ENCODE data around the gene C2orf66. TPM values are rescaled to one million over a fixed set of nuclear protein-coding genes. Genes with fewer than 3 reads are reported as not detected.

C2orf66 gene
- 0.08 TPM for polyA plus RNA-seq (2013, experiment 1 of 2)
- 0.04 TPM for polyA plus RNA-seq (2013, experiment 2 of 2)

DNA sequence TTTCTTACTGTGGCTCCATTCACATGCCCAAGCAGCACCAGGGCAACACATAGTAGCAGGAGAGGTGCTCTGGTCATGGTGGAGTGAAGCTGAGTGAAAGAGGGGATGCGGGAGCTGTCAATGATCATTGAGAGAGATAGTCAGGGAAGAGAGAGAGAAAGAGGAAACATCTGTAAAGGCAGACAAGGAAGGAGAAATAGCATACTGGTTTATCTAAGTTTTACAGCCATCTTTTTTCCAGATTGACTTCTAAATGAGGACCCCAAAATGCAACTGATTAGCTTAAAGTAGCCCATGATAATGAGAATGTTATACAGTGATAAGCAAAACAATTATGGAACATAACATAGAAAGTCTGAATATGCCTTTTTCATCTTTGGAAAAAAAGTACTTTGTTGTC, at the start of gene C2orf66:
C2orf66 (minus strand) TSS at position 96 of the 400 bp plus-strand sequence; CDS start at position 77, 19 bp downstream.
- H2BK15ac ChIP-seq (ENCODE audit: low read length): no peak within 1 kb of the TSS
- no peak within 1 kb of the TSS for H3K4me3 ChIP-seq (ENCODE audit: low read length in 2 of 2)
- H3K18ac ChIP-seq (ENCODE audit: low read length): no peak within 1 kb of the TSS
- no peaks in the 10 kb centered on the region for H3K27me3 ChIP-seq (ENCODE audit: control insufficient read depth in 3 of 3, insufficient read depth in 3 of 3, low read depth in 1 of 3, low read length in 3 of 3)
- H3K9me3 ChIP-seq (replicated peaks in 1 of 2; ENCODE audit: control insufficient read depth in 2 of 2, insufficient read depth in 1 of 2, low read depth in 1 of 2, low read length in 2 of 2): no peaks in the 10 kb centered on the region
- no peak within 1 kb of the TSS for H2AK5ac ChIP-seq (ENCODE audit: low read depth, low read length)
- H3K36me3 ChIP-seq (replicated peaks in 1 of 2; ENCODE audit: control insufficient read depth in 2 of 2, insufficient read depth in 2 of 2, low read length in 2 of 2): no peaks in the 10 kb centered on the region
- H3K9ac ChIP-seq (ENCODE audit: low read depth, low read length, poor library complexity): no peak within 1 kb of the TSS
- H3K79me1 ChIP-seq (ENCODE audit: low read depth, low read length): no peaks in the 10 kb centered on the region
- H4K91ac ChIP-seq (ENCODE audit: low read depth, low read length, poor library complexity): no peak within 1 kb of the TSS
- H4K8ac ChIP-seq (ENCODE audit: low read depth, low read length): no peak within 1 kb of the TSS
- H3K4me2 ChIP-seq (ENCODE audit: insufficient read depth, low read length, poor library complexity, severe bottlenecking): no peak within 1 kb of the TSS
- no peak within 1 kb of the TSS for H3K27ac ChIP-seq (replicated peaks; ENCODE audit: low read length)
- no peak within 1 kb of the TSS for H2BK120ac ChIP-seq (ENCODE audit: low read depth, low read length)
- H3K4ac ChIP-seq (ENCODE audit: low read length): no peak within 1 kb of the TSS
- DNase-seq (ENCODE audit: low spot score): no peak
- H3K23ac ChIP-seq (ENCODE audit: low read depth, low read length, poor library complexity): no peak within 1 kb of the TSS
- H3K14ac ChIP-seq (ENCODE audit: low read length): no peak within 1 kb of the TSS
- no CpG with 5 or more reads among the region's 1 CpG for WGBS, 2 donors (ENCODE audit: extremely low coverage in 2 of 2, insufficient read length in 2 of 2, insufficient replicate concordance in 1 of 2)
- no peak within 1 kb of the TSS for H2BK5ac ChIP-seq (ENCODE audit: low read length)
- no peaks in the 10 kb centered on the region for H3K4me1 ChIP-seq (ENCODE audit: control insufficient read depth in 2 of 2, insufficient read depth in 1 of 2, low read depth in 1 of 2, low read length in 2 of 2)
- H2AFZ ChIP-seq (ENCODE audit: low read length): peak within 1 kb of the TSS; percentile 76
- no peak within 1 kb of the TSS for H2BK12ac ChIP-seq (ENCODE audit: low read length)

DNA sequence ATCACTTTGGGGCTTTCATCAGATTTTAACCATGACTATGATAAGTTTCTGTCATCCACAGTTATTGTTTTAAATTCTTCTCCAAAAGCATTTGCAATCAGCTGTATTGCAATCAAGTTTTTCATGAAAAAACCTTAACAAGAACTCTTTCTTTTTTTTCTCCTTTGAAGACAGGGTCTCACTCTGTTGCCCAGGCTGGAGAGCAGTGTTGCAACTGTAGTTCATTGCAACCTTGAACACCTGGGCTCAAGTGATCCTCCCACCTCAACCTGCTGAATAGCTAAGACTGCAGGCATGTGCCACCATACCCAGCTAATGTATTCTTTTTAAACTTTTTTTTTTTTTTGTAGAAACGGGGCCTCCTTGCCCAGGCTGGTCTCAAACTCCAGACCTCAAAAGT, 45.5 kb upstream of the C2orf66 start:
- no peak overlapping the region for H3K4ac ChIP-seq (ENCODE audit: low read length)
- no peak overlapping the region for H2BK15ac ChIP-seq (ENCODE audit: low read length)

DNA sequence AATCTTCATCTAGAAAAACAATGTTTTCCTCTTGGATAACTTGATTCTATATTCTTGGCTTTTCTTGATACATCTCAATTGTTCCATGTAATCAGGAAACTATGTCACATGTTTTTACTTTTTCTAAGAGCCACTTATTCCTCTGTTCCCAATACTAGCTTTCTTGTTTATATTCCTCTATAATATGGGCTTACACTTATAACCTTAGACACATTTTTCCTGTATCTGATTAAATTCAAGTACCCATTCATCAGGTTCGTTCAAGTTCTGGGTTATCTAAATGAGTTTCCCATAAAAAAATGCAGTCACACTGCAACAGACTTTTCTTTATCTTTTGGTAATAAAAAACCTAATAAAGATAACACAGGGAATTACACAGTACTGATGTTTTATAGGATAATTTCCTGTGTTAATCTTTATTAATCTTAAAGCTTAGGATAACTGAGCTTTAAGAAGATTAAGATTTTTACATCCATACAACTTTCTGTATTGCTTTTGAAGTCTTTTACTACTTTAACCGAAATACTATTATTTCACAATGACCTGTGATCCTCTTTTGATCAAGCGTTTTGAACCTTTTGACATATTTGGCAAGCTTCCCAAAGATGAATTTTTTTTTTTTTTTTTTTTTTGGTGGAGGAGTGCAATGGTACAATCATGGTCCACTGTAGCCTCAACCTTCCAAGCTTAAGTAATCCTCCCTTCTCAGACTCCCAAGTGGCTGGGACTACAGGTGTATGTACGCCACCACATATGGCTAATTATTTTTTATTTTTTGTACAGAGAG, 44.3 kb upstream of the C2orf66 start:
- Histone ChIP-seq H3K4me2 (ENCODE audit: insufficient read depth, low read length, poor library complexity, severe bottlenecking) (no peak overlapping the region), H3K4ac (ENCODE audit: low read length) (no peak overlapping the region), H3K27me3 (ENCODE audit: control insufficient read depth in 3 of 3, insufficient read depth in 3 of 3, low read depth in 1 of 3, low read length in 3 of 3) (no peaks in the 10 kb centered on the region), H3K23ac (ENCODE audit: low read depth, low read length, poor library complexity) (no peak overlapping the region), H3K9ac (ENCODE audit: low read depth, low read length, poor library complexity) (no peak overlapping the region), H2BK5ac (ENCODE audit: low read length) (no peak overlapping the region), H3K9me3 (replicated peaks in 1 of 2; ENCODE audit: control insufficient read depth in 2 of 2, insufficient read depth in 1 of 2, low read depth in 1 of 2, low read length in 2 of 2) (peaks cover 0 to 2% of the 10 kb centered on the region in 2 donors), H3K14ac (ENCODE audit: low read length) (no peak overlapping the region), H3K4me1 (ENCODE audit: control insufficient read depth in 2 of 2, insufficient read depth in 1 of 2, low read depth in 1 of 2, low read length in 2 of 2) (no peaks in the 10 kb centered on the region), H2AFZ (ENCODE audit: low read length) (no peak overlapping the region), H3K4me3 (ENCODE audit: low read length in 2 of 2) (no peak overlapping the region), H3K79me1 (ENCODE audit: low read depth, low read length) (no peaks in the 10 kb centered on the region), H3K18ac (ENCODE audit: low read length) (no peak overlapping the region), H2BK12ac (ENCODE audit: low read length) (no peak overlapping the region), H4K91ac (ENCODE audit: low read depth, low read length, poor library complexity) (no peak overlapping the region), H2BK120ac (ENCODE audit: low read depth, low read length) (no peak overlapping the region), H3K36me3 (replicated peaks in 1 of 2; ENCODE audit: control insufficient read depth in 2 of 2, insufficient read depth in 2 of 2, low read length in 2 of 2) (peaks cover 3 to 88% of the 10 kb centered on the region in 2 donors), H3K27ac (replicated peaks; ENCODE audit: low read length) (no peak overlapping the region), H2BK15ac (ENCODE audit: low read length) (no peak overlapping the region), H2AK5ac (ENCODE audit: low read depth, low read length) (no peak overlapping the region), H4K8ac (ENCODE audit: low read depth, low read length) (no peak overlapping the region)
- DNase-seq (ENCODE audit: low spot score): no peak
- no CpG with 5 or more reads among the region's 4 CpGs for WGBS, 2 donors (ENCODE audit: extremely low coverage in 2 of 2, insufficient read length in 2 of 2, insufficient replicate concordance in 1 of 2)

More for the DNA sequence above, 45.5 kb upstream of the C2orf66 start:
- H3K27ac ChIP-seq (replicated peaks; ENCODE audit: low read length): no peak overlapping the region
- H3K18ac ChIP-seq (ENCODE audit: low read length): no peak overlapping the region
- H3K9ac ChIP-seq (ENCODE audit: low read depth, low read length, poor library complexity): no peak overlapping the region
- H2BK12ac ChIP-seq (ENCODE audit: low read length): no peak overlapping the region
- H3K4me2 ChIP-seq (ENCODE audit: insufficient read depth, low read length, poor library complexity, severe bottlenecking): no peak overlapping the region
- no peaks in the 10 kb centered on the region for H3K79me1 ChIP-seq (ENCODE audit: low read depth, low read length)
- no peaks in the 10 kb centered on the region for H3K4me1 ChIP-seq (ENCODE audit: control insufficient read depth in 2 of 2, insufficient read depth in 1 of 2, low read depth in 1 of 2, low read length in 2 of 2)
- H4K8ac ChIP-seq (ENCODE audit: low read depth, low read length): no peak overlapping the region
- H4K91ac ChIP-seq (ENCODE audit: low read depth, low read length, poor library complexity): no peak overlapping the region
- no peak overlapping the region for H3K23ac ChIP-seq (ENCODE audit: low read depth, low read length, poor library complexity)
- WGBS, 2 donors (ENCODE audit: extremely low coverage in 2 of 2, insufficient read length in 2 of 2, insufficient replicate concordance in 1 of 2): no CpG with 5 or more reads among the region's 1 CpG
- DNase-seq (ENCODE audit: low spot score): no peak
- no peak overlapping the region for H3K4me3 ChIP-seq (ENCODE audit: low read length in 2 of 2)
- no peak overlapping the region for H2AK5ac ChIP-seq (ENCODE audit: low read depth, low read length)
- H3K9me3 ChIP-seq (replicated peaks in 1 of 2; ENCODE audit: control insufficient read depth in 2 of 2, insufficient read depth in 1 of 2, low read depth in 1 of 2, low read length in 2 of 2): peaks cover 0 to 13% of the 10 kb centered on the region in 2 donors
- H2AFZ ChIP-seq (ENCODE audit: low read length): no peak overlapping the region
- no peak overlapping the region for H2BK120ac ChIP-seq (ENCODE audit: low read depth, low read length)
- H3K36me3 ChIP-seq (replicated peaks in 1 of 2; ENCODE audit: control insufficient read depth in 2 of 2, insufficient read depth in 2 of 2, low read length in 2 of 2): peaks cover 3 to 88% of the 10 kb centered on the region in 2 donors
- H3K14ac ChIP-seq (ENCODE audit: low read length): no peak overlapping the region
- no peak overlapping the region for H2BK5ac ChIP-seq (ENCODE audit: low read length)
- H3K27me3 ChIP-seq (ENCODE audit: control insufficient read depth in 3 of 3, insufficient read depth in 3 of 3, low read depth in 1 of 3, low read length in 3 of 3): no peaks in the 10 kb centered on the region

DNA sequence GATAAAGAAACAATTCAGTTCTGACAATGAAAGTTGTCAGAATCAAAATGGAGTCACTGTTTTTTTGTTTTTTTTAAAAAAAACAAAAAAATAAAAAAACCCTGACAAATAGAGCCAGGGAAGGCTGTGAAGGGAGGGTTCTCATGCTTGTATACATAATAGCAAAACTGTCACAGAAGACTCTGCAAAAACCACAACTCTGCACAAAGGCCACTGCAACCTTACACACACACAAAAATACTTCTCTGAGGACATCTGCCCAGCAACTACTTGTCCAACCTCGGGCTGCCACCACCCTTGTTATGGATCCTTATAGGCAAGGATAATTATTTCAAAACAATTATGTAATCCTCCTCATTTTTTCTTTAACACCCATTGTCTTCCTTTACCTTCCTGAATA, 41.9 kb upstream of the C2orf66 start:
- Histone ChIP-seq H3K9me3 (replicated peaks in 1 of 2; ENCODE audit: control insufficient read depth in 2 of 2, insufficient read depth in 1 of 2, low read depth in 1 of 2, low read length in 2 of 2) (no peaks in the 10 kb centered on the region), H2BK12ac (ENCODE audit: low read length) (no peak overlapping the region), H2AK5ac (ENCODE audit: low read depth, low read length) (no peak overlapping the region), H2AFZ (ENCODE audit: low read length) (no peak overlapping the region), H3K4ac (ENCODE audit: low read length) (no peak overlapping the region), H3K79me1 (ENCODE audit: low read depth, low read length) (no peaks in the 10 kb centered on the region), H3K27ac (replicated peaks; ENCODE audit: low read length) (no peak overlapping the region), H4K91ac (ENCODE audit: low read depth, low read length, poor library complexity) (no peak overlapping the region), H3K14ac (ENCODE audit: low read length) (no peak overlapping the region), H3K36me3 (replicated peaks in 1 of 2; ENCODE audit: control insufficient read depth in 2 of 2, insufficient read depth in 2 of 2, low read length in 2 of 2) (peaks cover 6 to 89% of the 10 kb centered on the region in 2 donors), H3K4me1 (ENCODE audit: control insufficient read depth in 2 of 2, insufficient read depth in 1 of 2, low read depth in 1 of 2, low read length in 2 of 2) (no peaks in the 10 kb centered on the region), H3K4me3 (ENCODE audit: low read length in 2 of 2) (no peak overlapping the region), H4K8ac (ENCODE audit: low read depth, low read length) (no peak overlapping the region), H2BK120ac (ENCODE audit: low read depth, low read length) (no peak overlapping the region), H3K23ac (ENCODE audit: low read depth, low read length, poor library complexity) (no peak overlapping the region), H2BK15ac (ENCODE audit: low read length) (no peak overlapping the region), H3K18ac (ENCODE audit: low read length) (no peak overlapping the region), H2BK5ac (ENCODE audit: low read length) (no peak overlapping the region), H3K27me3 (ENCODE audit: control insufficient read depth in 3 of 3, insufficient read depth in 3 of 3, low read depth in 1 of 3, low read length in 3 of 3) (no peaks in the 10 kb centered on the region), H3K9ac (ENCODE audit: low read depth, low read length, poor library complexity) (no peak overlapping the region), H3K4me2 (ENCODE audit: insufficient read depth, low read length, poor library complexity, severe bottlenecking) (no peak overlapping the region)
- no peak for DNase-seq (ENCODE audit: low spot score)
- WGBS, 2 donors (ENCODE audit: extremely low coverage in 2 of 2, insufficient read length in 2 of 2, insufficient replicate concordance in 1 of 2): no CpG with 5 or more reads among the region's 1 CpG
